Parathyroid adenoma (tissue), 2 donors: ENCODE results near the gene TENM4.

Experiments used
- H2AFZ ChIP-seq: fragments of 300-600 bp; sonication (generic); one replicate; pipeline ENCODE4 v1.7.0; 2017; ENCODE audit warnings: antibody characterized with exemption, mild to moderate bottlenecking
- H3K27ac ChIP-seq: fragments of 300-600 bp; sonication (generic); one replicate; pipeline ENCODE4 v1.7.0; 2017
- H3K27me3 ChIP-seq: fragments of 300-600 bp; sonication (generic); one replicate; pipeline ENCODE4 v1.7.0; 2017; ENCODE audit warnings: low read length; ENCODE audit not compliant: control insufficient read depth, insufficient read depth
- H3K36me3 ChIP-seq: fragments of 300-600 bp; sonication (generic); one replicate; pipeline ENCODE4 v1.7.0; 2017; ENCODE audit warnings: low read length; ENCODE audit not compliant: control insufficient read depth, insufficient read depth
- H3K4me1 ChIP-seq: fragments of 300-600 bp; sonication (generic); one replicate; pipeline ENCODE4 v1.7.0; 2017; ENCODE audit warnings: control low read depth
- H3K4me2 ChIP-seq: fragments of 300-600 bp; sonication (generic); one replicate; pipeline ENCODE4 v1.7.0; 2017; ENCODE audit warnings: low read length
- H3K4me3 ChIP-seq: fragments of 300-600 bp; sonication (generic); one replicate; pipeline ENCODE4 v1.7.0; 2017; ENCODE audit warnings: low read depth, low read length
- H3K79me2 ChIP-seq: fragments of 300-600 bp; sonication (generic); one replicate; pipeline ENCODE4 v1.7.0; 2017; ENCODE audit warnings: control low read depth
- H3K9ac ChIP-seq: fragments of 300-600 bp; sonication (generic); one replicate; pipeline ENCODE4 v1.7.0; 2017; ENCODE audit warnings: mild to moderate bottlenecking
- H3K9me3 ChIP-seq: fragments of 300-600 bp; sonication (generic); one replicate; pipeline ENCODE4 v1.7.0; 2017; ENCODE audit warnings: low read length; ENCODE audit not compliant: control insufficient read depth
- TF ChIP-seq, protein P1 (sequence below): fragments of 300-600 bp; sonication (generic); IDR thresholded peaks from one replicate; pipeline ENCODE4 v1.7.0; 2017; ENCODE audit warnings: antibody characterized with exemption, mild to moderate bottlenecking
- donor health status: primary hyperparathyroidism.

The TENM4 gene

GRCh38 chr11:79458709-79459108, 17.9 kb upstream of the TENM4 start:
- TF ChIP-seq, protein P1, sequence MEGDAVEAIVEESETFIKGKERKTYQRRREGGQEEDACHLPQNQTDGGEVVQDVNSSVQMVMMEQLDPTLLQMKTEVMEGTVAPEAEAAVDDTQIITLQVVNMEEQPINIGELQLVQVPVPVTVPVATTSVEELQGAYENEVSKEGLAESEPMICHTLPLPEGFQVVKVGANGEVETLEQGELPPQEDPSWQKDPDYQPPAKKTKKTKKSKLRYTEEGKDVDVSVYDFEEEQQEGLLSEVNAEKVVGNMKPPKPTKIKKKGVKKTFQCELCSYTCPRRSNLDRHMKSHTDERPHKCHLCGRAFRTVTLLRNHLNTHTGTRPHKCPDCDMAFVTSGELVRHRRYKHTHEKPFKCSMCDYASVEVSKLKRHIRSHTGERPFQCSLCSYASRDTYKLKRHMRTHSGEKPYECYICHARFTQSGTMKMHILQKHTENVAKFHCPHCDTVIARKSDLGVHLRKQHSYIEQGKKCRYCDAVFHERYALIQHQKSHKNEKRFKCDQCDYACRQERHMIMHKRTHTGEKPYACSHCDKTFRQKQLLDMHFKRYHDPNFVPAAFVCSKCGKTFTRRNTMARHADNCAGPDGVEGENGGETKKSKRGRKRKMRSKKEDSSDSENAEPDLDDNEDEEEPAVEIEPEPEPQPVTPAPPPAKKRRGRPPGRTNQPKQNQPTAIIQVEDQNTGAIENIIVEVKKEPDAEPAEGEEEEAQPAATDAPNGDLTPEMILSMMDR: no peak
- no peak overlapping the region for H2AFZ ChIP-seq
- no peaks in the 10 kb centered on the region for H3K9me3 ChIP-seq
- H3K4me3 ChIP-seq: no peak overlapping the region
- H3K9ac ChIP-seq: no peak overlapping the region
- H3K4me2 ChIP-seq: no peak overlapping the region
- no peaks in the 10 kb centered on the region for H3K36me3 ChIP-seq
- no peak overlapping the region for H3K27ac ChIP-seq
- H3K79me2 ChIP-seq: no peaks in the 10 kb centered on the region
- no peaks in the 10 kb centered on the region for H3K4me1 ChIP-seq
- no peaks in the 10 kb centered on the region for H3K27me3 ChIP-seq

- Histone ChIP-seq H2AFZ (no peak overlapping the region), H3K79me2 (no peaks in the 10 kb centered on the region), H3K4me1 (no peaks in the 10 kb centered on the region), H3K4me2 (no peak overlapping the region), H3K9ac (no peak overlapping the region), H3K27ac (no peak overlapping the region), H3K9me3 (no peaks in the 10 kb centered on the region), H3K4me3 (no peak overlapping the region), H3K27me3 (no peaks in the 10 kb centered on the region), H3K36me3 (no peaks in the 10 kb centered on the region)
- TF ChIP-seq, protein P1: no peak
Observed at GRCh38 chr11:79456501-79456900, 15.7 kb upstream of the TENM4 start.

DNA sequence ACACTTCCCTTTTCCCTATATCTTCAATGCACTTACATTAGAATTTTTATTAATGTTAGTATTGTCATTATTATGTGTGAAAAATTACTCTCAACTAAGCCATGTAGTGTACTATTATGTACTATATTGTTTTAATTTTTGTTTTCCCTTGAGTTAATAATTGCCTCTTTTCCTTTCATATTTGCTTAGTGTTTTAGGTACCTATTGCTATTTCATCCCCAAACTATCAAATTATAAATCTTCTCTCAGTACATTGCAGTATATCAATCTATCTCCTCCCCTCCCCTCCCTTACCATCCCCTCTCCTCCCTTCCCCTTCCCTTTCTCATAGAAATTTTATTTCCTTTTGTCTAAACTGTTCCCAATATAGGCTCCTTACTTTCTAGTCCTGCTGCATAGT, 12.8 kb upstream of the TENM4 start:
- Histone ChIP-seq H3K27me3 (no peaks in the 10 kb centered on the region), H3K9ac (no peak overlapping the region), H3K27ac (no peak overlapping the region), H2AFZ (no peak overlapping the region), H3K4me2 (no peak overlapping the region), H3K36me3 (no peaks in the 10 kb centered on the region), H3K4me3 (no peak overlapping the region), H3K79me2 (no peaks in the 10 kb centered on the region), H3K9me3 (no peaks in the 10 kb centered on the region), H3K4me1 (no peaks in the 10 kb centered on the region)
- TF ChIP-seq, protein P1: no peak

DNA sequence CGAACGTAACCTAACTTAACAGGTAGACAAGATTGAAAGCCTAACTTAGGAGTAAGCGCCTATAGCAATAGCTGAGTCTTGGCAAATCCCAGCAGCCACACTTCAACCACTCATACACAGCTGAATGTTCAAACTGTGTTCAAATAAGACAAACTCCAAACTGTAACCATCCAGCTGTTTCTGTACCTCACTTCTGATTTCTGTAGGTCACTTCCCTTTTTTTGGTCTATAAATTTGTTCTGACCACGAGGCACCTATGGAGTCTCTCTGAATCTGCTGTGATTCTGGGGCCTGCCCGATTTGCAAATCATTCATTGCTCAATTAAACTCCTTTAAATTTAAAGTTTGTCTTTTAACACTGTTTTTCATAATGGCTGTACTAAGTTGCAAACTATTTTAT, 8.2 kb upstream of the TENM4 start:
- Histone ChIP-seq H3K79me2 (no peaks in the 10 kb centered on the region), H3K4me2 (no peak overlapping the region), H3K36me3 (no peaks in the 10 kb centered on the region), H3K27ac (no peak overlapping the region), H3K9me3 (no peaks in the 10 kb centered on the region), H3K9ac (no peak overlapping the region), H3K4me3 (no peak overlapping the region), H2AFZ (no peak overlapping the region), H3K4me1 (no peaks in the 10 kb centered on the region), H3K27me3 (no peaks in the 10 kb centered on the region)
- TF ChIP-seq, protein P1: no peak

DNA sequence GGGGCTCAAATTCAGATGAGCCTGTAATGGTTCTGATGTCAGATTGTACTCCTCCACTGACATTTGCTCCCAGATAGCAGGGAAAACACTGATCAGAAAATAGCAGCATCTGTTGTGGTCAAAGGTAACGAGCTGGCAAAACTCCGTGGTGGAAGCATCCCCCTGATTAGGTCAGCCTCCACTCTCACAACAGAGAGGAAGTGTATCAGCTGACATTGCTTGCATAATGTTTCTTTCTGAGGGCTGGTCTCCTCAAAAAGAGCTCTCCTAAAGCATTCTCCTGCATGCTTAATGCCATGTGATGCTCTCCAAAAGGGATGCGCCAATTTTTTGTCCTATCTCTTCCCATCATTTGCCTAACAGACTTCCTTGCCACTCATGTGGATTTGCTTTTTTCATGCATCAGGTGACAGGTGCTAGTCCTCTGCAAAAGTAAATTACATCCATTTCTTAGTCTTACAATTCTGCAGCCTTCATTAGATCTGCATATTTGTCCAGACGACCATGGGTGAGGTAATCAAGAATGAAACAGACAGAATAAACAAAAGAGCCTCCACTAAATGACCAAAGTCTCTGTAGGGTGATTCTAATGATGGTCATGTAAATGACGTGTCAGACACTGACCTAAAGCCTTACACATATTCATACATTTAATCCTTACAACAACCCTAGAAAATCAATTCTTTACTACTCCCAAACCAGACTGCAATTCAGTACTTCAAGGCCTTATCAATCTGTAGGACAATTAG, 6.4 kb upstream of the TENM4 start:
- Histone ChIP-seq H3K27me3 (no peaks in the 10 kb centered on the region), H3K36me3 (no peaks in the 10 kb centered on the region), H3K4me1 (no peaks in the 10 kb centered on the region), H3K9me3 (no peaks in the 10 kb centered on the region), H2AFZ (no peak overlapping the region), H3K27ac (no peak overlapping the region), H3K9ac (no peak overlapping the region), H3K79me2 (no peaks in the 10 kb centered on the region), H3K4me3 (no peak overlapping the region), H3K4me2 (no peak overlapping the region)
- TF ChIP-seq, protein P1: no peak
